ENCODE measurements around the gene PLCG2. TPM values are rescaled to one million over a fixed set of nuclear protein-coding genes. Genes with fewer than 3 reads are reported as not detected.

Gene PLCG2
- total and polyA plus RNA-seq, 2 of the 8 experiments (the other 6 are each of a cell fraction or from before 2014, with no cell fraction given): 6.1 to 6.9 TPM

GRCh38 chr16:81971853-81972252, 192.8 kb downstream of the PLCG2 start:
- Histone ChIP-seq H4K8ac (ENCODE audit: extremely low read depth, insufficient read depth, low read length) (no peak overlapping the region), H3K14ac (ENCODE audit: insufficient read length) (no peak overlapping the region), H4K20me1 (replicated peaks in 1 of 2; ENCODE audit: control insufficient read depth in 1 of 2, insufficient read depth in 2 of 2, low read length in 2 of 2) (no peaks in the 10 kb centered on the region), H2BK5ac (ENCODE audit: low read depth, low read length) (no peak overlapping the region), H3K56ac (replicated peaks; ENCODE audit: insufficient read length, low read depth, low read length) (no peak overlapping the region), H3K23me2 (ENCODE audit: low read depth, low read length) (no peaks in the 10 kb centered on the region), H3K36me3 (ENCODE audit: control insufficient read depth in 2 of 4, insufficient read depth in 4 of 4, low read length in 3 of 4) (no peaks in the 10 kb centered on the region), H3K79me1 (ENCODE audit: low read depth, low read length) (no peaks in the 10 kb centered on the region), H3K4ac (replicated peaks; ENCODE audit: insufficient read length, low read depth, low read length) (no peak overlapping the region), H4K91ac (replicated peaks; ENCODE audit: insufficient read length, low read length) (no peak overlapping the region), H2BK120ac (replicated peaks; ENCODE audit: low read depth, low read length) (no peak overlapping the region), H3K18ac (ENCODE audit: extremely low read depth, low read length) (no peak overlapping the region), H2BK20ac (ENCODE audit: low read length) (no peak overlapping the region), H3K4me2 (ENCODE audit: insufficient read depth in 1 of 2, low read depth in 2 of 2, low read length in 2 of 2) (no peak overlapping the region), H3K79me2 (ENCODE audit: control insufficient read depth in 1 of 2, insufficient read depth in 2 of 2, low read length in 2 of 2) (no peaks in the 10 kb centered on the region), H3K27me3 (replicated peaks in 1 of 4; ENCODE audit: control insufficient read depth in 3 of 4, extremely low read depth in 1 of 4, insufficient read depth in 3 of 4, low read length in 3 of 4) (no peaks in the 10 kb centered on the region; a peak in 1 of 7 replicates), H4K5ac (ENCODE audit: insufficient read length, low read depth, low read length) (no peak overlapping the region), H3K4me1 (replicated peaks in 1 of 4; ENCODE audit: control insufficient read depth in 3 of 4, insufficient read depth in 4 of 4, low read length in 3 of 4) (peaks cover 0 to 8% (median 5%) of the 10 kb centered on the region in 4 experiments; a peak in 4 of 7 replicates), H2BK15ac (ENCODE audit: low read length) (no peak overlapping the region), H3K27ac (ENCODE audit: low read depth, low read length) (no peak overlapping the region), H2AFZ (ENCODE audit: low read length) (no peak overlapping the region), H3K23ac (ENCODE audit: insufficient read length) (no peak overlapping the region), H3K9me3 (ENCODE audit: insufficient read depth in 2 of 2, low read depth in 1 of 2, low read length in 1 of 2) (peaks cover 8 to 20% of the 10 kb centered on the region in 2 experiments; a peak in 3 of 4 replicates), H3K9ac (replicated peaks in 1 of 4; ENCODE audit: extremely low read depth in 1 of 4, low read depth in 3 of 4, low read length in 3 of 4) (no peak overlapping the region), H2AK5ac (ENCODE audit: low read depth, low read length) (no peak overlapping the region), H2BK12ac (ENCODE audit: low read depth, low read length) (no peak overlapping the region), H3K4me3 (ENCODE audit: extremely low read depth in 1 of 4, insufficient read depth in 2 of 4, low read depth in 3 of 4, low read length in 4 of 4) (no peak overlapping the region)
- ChIA-PET CTCF (ENCODE audit: partially characterized antibody) (interaction anchor here (0.7 to 1.5 kb wide), 3 partner anchors 11 to 33 kb away, joined by 3 to 5 read pairs (median 4); no protein-coding TSS in a partner anchor), POLR2A (ENCODE audit: partially characterized antibody) (no interaction called here)
- TF ChIP-seq TBP (IDR thresholded peaks at IDR 0.05; ENCODE audit: low read depth, low read length): no peak
- no peak for TF ChIP-seq POU5F1 (IDR thresholded peaks at IDR 0.05; ENCODE audit: low read depth, low read length)
- TF ChIP-seq SIX5 (IDR thresholded peaks at IDR 0.05; ENCODE audit: low read depth, low read length): no peak
- TF ChIP-seq RAD21 (IDR thresholded peaks at IDR 0.05 in 1 of 2, conservative IDR thresholded peaks at IDR 0.05 in 1 of 2; ENCODE audit: low read depth in 2 of 2, low read length in 2 of 2): no peak
- no peak for TF ChIP-seq SP2 (IDR thresholded peaks at IDR 0.05; ENCODE audit: low read length)
- DNase-seq (ENCODE audit: low read depth in 1 of 2, low spot score in 2 of 2) (no peak), FAIRE-seq (no peak)
- 96% methylated on average over 1 of the region's 1 CpG; no CpG with 5 or more reads in 1 of the 2 experiments for WGBS, 2 experiments (ENCODE audit: extremely low coverage in 1 of 2, insufficient coverage in 1 of 2, insufficient read length in 1 of 2, insufficient replicate concordance in 2 of 2, low coverage in 1 of 2, low lambda C conversion rate in 2 of 2, missing lambda C conversion rate in 1 of 2)
